Caco-2 (cell line): Measurements from ENCODE around the gene DPH6. TPM values are rescaled to one million over a fixed set of nuclear protein-coding genes. Genes with fewer than 3 reads are reported as not detected.

Experiments used
- BruUV-seq: library from RNA; stranded (reverse); fragments of 400-500 nt; replicated peaks from 2 replicates; lab custom pipeline; 2021; lab: Mats Ljungman, UMichigan
- CTCF ChIA-PET: fragments of 300-600 bp; sonication (Branson Sonifier 250); formaldehyde crosslinking; loops from one replicate; lab custom pipeline; 2022; ENCODE audit warnings: antibody characterized with exemption; lab: Charles Lee
- POLR2A ChIA-PET: fragments of 300-600 bp; sonication (Branson Sonifier 250); formaldehyde crosslinking; loops from one replicate; lab custom pipeline; 2022; ENCODE audit warnings: antibody characterized with exemption; lab: Charles Lee
- DNase-seq, 2 experiments: peaks; one replicate each; pipeline versions ENCODE4 v3.0.0 to v3.0.0-alpha.2; 2020 to 2022
- H3K27me3 ChIP-seq: replicated peaks from 2 replicates; pipeline ENCODE4 v1.6.0; 2011; ENCODE audit warnings: low read length; ENCODE audit not compliant: control insufficient read depth, insufficient read depth
- H3K36me3 ChIP-seq: 2 replicates; pipeline ENCODE4 v1.5.1; 2011; ENCODE audit warnings: low read length; ENCODE audit not compliant: control insufficient read depth, insufficient read depth
- H3K4me1 ChIP-seq: fragments of 250-450 bp; sonication (Bioruptor Pico); 2 replicates; pipeline ENCODE4 v1.5.1; 2020; ENCODE audit warnings: mild to moderate bottlenecking
- H3K4me3 ChIP-seq: 2 replicates; pipeline ENCODE4 v1.5.1; 2011; ENCODE audit warnings: low read depth, mild to moderate bottlenecking, control low read depth, low read length
- H3K9me3 ChIP-seq: fragments of 250-450 bp; sonication (Bioruptor Pico); 2 replicates; pipeline ENCODE4 v1.5.1; 2020; ENCODE audit warnings: mild to moderate bottlenecking, moderate library complexity
- H3K27ac Mint-ChIP-seq: one replicate; pipeline ENCODE4 v1.8.0; 2022; ENCODE audit warnings: mixed read lengths; ENCODE audit not compliant: unreplicated experiment
- H3K27me3 Mint-ChIP-seq: one replicate; pipeline ENCODE4 v1.8.0; 2022; ENCODE audit warnings: mixed read lengths; ENCODE audit not compliant: insufficient read depth, unreplicated experiment
- H3K36me3 Mint-ChIP-seq: one replicate; pipeline ENCODE4 v1.8.0; 2022; ENCODE audit warnings: mild to moderate bottlenecking, mixed read lengths; ENCODE audit not compliant: insufficient read depth, unreplicated experiment
- H3K4me1 Mint-ChIP-seq: one replicate; pipeline ENCODE4 v1.8.0; 2022; ENCODE audit warnings: low read depth, mixed read lengths; ENCODE audit not compliant: unreplicated experiment
- H3K4me3 Mint-ChIP-seq: one replicate; pipeline ENCODE4 v1.8.0; 2022; ENCODE audit warnings: mild to moderate bottlenecking, moderate library complexity, mixed read lengths; ENCODE audit not compliant: unreplicated experiment
- H3K9me3 Mint-ChIP-seq: one replicate; pipeline ENCODE4 v1.8.0; 2022; ENCODE audit warnings: mixed read lengths; ENCODE audit not compliant: unreplicated experiment
- intact Hi-C: fragments of 100-400 bp; cut with micrococcal nuclease; formaldehyde crosslinking; loops from one replicate; pipeline ENCODE4 v1.10.0; 2022; ENCODE audit not compliant: unreplicated experiment
- total RNA-seq: library from RNA; stranded (reverse); gene quantifications from 2 replicates; pipeline ENCODE4 v1.2.3, GENCODE V29; 2022
- TF ChIP-seq, protein P1 (sequence below), 2 experiments: fragments of 200-600 bp in 1 of 2; IDR thresholded peaks; 1 replicate in 1 of 2; 2 replicates in 1 of 2; pipeline versions ENCODE4 v1.5.1 to v1.8.0; 2011 to 2022; ENCODE audit warnings: antibody characterized with exemption in 1 of 2, control low read depth in 1 of 2, inconsistent platforms in 1 of 2, low read depth in 1 of 2, low read length in 1 of 2, mild to moderate bottlenecking in 1 of 2, moderate library complexity in 1 of 2; ENCODE audit not compliant: insufficient read depth in 1 of 2, severe bottlenecking in 1 of 2, unreplicated experiment in 1 of 2

The DPH6 gene
- total RNA-seq, 1 experiment from 2014 or later = 24.0 TPM

- no peaks in the 10 kb centered on the region for H3K4me1 Mint-ChIP-seq
- intact Hi-C loops = loop anchor here (10.0 kb wide), 1 partner anchor 215 kb away; no protein-coding TSS in a partner anchor
- POLR2A ChIA-PET = no interaction called here
- Histone ChIP-seq H3K9me3 (no peaks in the 10 kb centered on the region), H3K4me1 (peaks cover 10% of the 10 kb centered on the region; the same call in 1 of the 2 replicates), H3K27me3 (no peaks in the 10 kb centered on the region), H3K36me3 (no peaks in the 10 kb centered on the region; the same call in 1 of the 2 replicates), H3K4me3 (no peak overlapping the region)
- no peak overlapping the region for H3K27ac Mint-ChIP-seq
- H3K36me3 Mint-ChIP-seq = no peaks in the 10 kb centered on the region
- CTCF ChIA-PET = no interaction called here
- no peaks in the 10 kb centered on the region for H3K27me3 Mint-ChIP-seq
- DNase-seq = no peak
- no TSS peak for BruUV-seq
- H3K4me3 Mint-ChIP-seq = no peak overlapping the region
- TF ChIP-seq, protein P1, sequence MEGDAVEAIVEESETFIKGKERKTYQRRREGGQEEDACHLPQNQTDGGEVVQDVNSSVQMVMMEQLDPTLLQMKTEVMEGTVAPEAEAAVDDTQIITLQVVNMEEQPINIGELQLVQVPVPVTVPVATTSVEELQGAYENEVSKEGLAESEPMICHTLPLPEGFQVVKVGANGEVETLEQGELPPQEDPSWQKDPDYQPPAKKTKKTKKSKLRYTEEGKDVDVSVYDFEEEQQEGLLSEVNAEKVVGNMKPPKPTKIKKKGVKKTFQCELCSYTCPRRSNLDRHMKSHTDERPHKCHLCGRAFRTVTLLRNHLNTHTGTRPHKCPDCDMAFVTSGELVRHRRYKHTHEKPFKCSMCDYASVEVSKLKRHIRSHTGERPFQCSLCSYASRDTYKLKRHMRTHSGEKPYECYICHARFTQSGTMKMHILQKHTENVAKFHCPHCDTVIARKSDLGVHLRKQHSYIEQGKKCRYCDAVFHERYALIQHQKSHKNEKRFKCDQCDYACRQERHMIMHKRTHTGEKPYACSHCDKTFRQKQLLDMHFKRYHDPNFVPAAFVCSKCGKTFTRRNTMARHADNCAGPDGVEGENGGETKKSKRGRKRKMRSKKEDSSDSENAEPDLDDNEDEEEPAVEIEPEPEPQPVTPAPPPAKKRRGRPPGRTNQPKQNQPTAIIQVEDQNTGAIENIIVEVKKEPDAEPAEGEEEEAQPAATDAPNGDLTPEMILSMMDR (IDR thresholded peaks at IDR 0.05; ENCODE audit: insufficient read depth in 1 of 2, low read depth in 1 of 2, low read length in 1 of 2, severe bottlenecking in 1 of 2, unreplicated experiment in 1 of 2) = no peak
- no peaks in the 10 kb centered on the region for H3K9me3 Mint-ChIP-seq
Measured at GRCh38 chr15:35540021-35540420, 5.9 kb downstream of the DPH6 start.

DNA sequence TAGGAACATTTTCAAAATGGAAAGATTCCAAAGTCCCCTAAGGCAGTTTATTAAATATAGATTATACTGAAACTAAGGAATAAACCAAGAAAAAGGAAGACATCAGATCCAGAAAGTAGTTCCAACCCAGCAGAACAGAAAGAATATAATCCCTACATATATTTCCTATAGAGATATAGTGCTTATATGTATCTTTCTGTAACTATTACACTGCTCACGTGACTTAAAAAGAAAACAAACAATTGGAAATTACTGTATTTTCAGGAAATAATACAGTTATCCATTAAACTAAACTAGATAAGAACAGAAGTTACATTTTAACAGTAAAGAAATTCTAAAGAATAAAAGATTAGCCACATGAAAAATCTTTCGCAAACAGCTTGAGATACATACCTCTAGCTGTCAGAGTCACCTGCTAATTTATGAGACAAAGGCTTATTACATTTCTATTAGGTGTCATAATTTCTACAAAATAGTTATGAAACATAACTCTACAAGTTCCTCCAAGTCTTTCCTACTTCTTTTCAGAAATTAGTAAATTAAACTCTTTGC, 10.5 kb downstream of the DPH6 start:
- intact Hi-C loops = no loop called here
- BruUV-seq = no TSS peak
- ChIA-PET CTCF (no interaction called here), POLR2A (no interaction called here)
- Histone ChIP-seq H3K27me3 (no peaks in the 10 kb centered on the region), H3K4me1 (peaks cover 5% of the 10 kb centered on the region; the same call in 1 of the 2 replicates), H3K36me3 (peaks cover 1% of the 10 kb centered on the region; the same call in 1 of the 2 replicates), H3K9me3 (no peaks in the 10 kb centered on the region), H3K4me3 (no peak overlapping the region)
- no peaks in the 10 kb centered on the region for H3K27me3 Mint-ChIP-seq
- no peaks in the 10 kb centered on the region for H3K36me3 Mint-ChIP-seq
- no peaks in the 10 kb centered on the region for H3K4me1 Mint-ChIP-seq
- TF ChIP-seq, protein P1 (IDR thresholded peaks at IDR 0.05; ENCODE audit: insufficient read depth in 1 of 2, low read depth in 1 of 2, low read length in 1 of 2, severe bottlenecking in 1 of 2, unreplicated experiment in 1 of 2) = no peak
- DNase-seq = no peak
- H3K4me3 Mint-ChIP-seq = no peak overlapping the region
- no peak overlapping the region for H3K27ac Mint-ChIP-seq
- H3K9me3 Mint-ChIP-seq = no peaks in the 10 kb centered on the region

DNA sequence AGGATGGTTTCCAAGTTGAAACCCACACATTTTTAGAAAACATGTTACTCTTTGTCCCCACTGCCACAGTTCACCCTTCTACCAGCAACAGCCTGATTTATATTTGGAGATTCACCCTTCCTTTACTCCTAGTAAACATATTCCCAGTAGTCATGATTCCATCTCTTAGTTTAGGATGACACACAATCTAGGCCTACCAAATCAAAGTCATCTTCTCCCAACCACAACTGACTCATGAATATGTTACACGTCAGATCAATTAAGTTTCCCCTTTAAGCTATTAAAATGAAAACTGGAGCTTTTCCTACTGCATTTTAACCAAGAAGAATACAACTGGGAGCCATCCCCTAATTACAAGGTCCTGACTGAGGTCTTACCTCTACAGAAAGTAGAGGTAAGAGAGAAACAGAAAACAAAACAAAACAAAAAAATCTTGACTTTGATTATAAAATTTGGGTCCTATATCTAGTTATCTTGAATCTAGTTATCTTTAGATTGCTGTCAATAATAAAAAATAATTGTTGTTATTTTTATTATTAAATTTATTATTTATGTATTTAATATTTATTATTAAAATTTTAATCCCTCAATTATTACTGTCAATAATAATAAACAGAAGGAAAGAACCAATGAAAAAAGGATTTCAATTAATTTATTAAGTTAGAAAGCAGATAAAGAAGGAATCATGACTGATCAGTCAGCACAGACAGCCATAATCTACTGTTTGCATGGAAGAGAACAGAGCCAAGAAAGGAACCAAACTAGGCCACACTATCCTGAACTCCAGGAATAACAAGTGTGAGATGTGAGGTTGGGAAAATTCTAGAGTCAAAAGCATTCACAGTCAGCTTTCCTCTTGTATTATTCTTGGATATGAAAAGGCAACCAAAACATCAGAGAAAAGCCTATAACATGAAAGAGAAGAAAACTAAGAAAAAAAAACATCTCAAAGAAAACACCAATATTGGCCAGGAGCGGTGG, 12.5 kb downstream of the DPH6 start:
- peaks cover 5% of the 10 kb centered on the region; the same call in 1 of the 2 replicates for H3K4me1 ChIP-seq
- no peak overlapping the region for H3K27ac Mint-ChIP-seq
- ChIA-PET CTCF (no interaction called here), POLR2A (no interaction called here)
- H3K36me3 Mint-ChIP-seq = no peaks in the 10 kb centered on the region
- no peak overlapping the region for H3K4me3 Mint-ChIP-seq
- DNase-seq = no peak
- H3K9me3 Mint-ChIP-seq = peaks cover 16% of the 10 kb centered on the region
- H3K27me3 Mint-ChIP-seq = no peaks in the 10 kb centered on the region
- TF ChIP-seq, protein P1 (IDR thresholded peaks at IDR 0.05; ENCODE audit: insufficient read depth in 1 of 2, low read depth in 1 of 2, low read length in 1 of 2, severe bottlenecking in 1 of 2, unreplicated experiment in 1 of 2) = no peak
- no peak overlapping the region for H3K4me3 ChIP-seq
- intact Hi-C loops = no loop called here
- peaks cover 7% of the 10 kb centered on the region; the same call in 1 of the 2 replicates for H3K9me3 ChIP-seq
- no peaks in the 10 kb centered on the region for H3K27me3 ChIP-seq
- H3K4me1 Mint-ChIP-seq = no peaks in the 10 kb centered on the region
- peaks cover 1% of the 10 kb centered on the region; the same call in 1 of the 2 replicates for H3K36me3 ChIP-seq
- BruUV-seq = no TSS peak
